CD8-positive, alpha-beta memory T cell (primary cell): ENCODE measurements around the gene ATAD3A. TPM values are rescaled to one million over a fixed set of nuclear protein-coding genes. Genes with fewer than 3 reads are reported as not detected.
A peak's percentile ranks its signal among the peaks of the same experiment; 100 is the strongest.

ENCODE experiments used
- CTCF ChIA-PET: fragments of 350-600 bp; sonication (Branson Sonifier 250); formaldehyde crosslinking; loops from one replicate; lab custom pipeline; 2021; ENCODE audit warnings: antibody characterized with exemption; lab: Charles Lee
- POLR2A ChIA-PET: fragments of 350-600 bp; sonication (Branson Sonifier 250); formaldehyde crosslinking; loops from one replicate; lab custom pipeline; 2021; ENCODE audit warnings: antibody characterized with exemption; lab: Charles Lee
- DNase-seq, 5 donors: peaks; one replicate each; pipeline versions ENCODE4 v3.0.0 to v3.0.0-alpha.2; 2020 to 2022; ENCODE audit warnings: mixed read lengths in 1 of 5
- H3K27ac ChIP-seq: one replicate; pipeline ENCODE4 v1.7.0; 2013; ENCODE audit warnings: low read depth, mild to moderate bottlenecking, low read length, moderate library complexity
- H3K27me3 ChIP-seq: 2 replicates; pipeline ENCODE4 v1.7.0; 2013; ENCODE audit warnings: low read length, mild to moderate bottlenecking; ENCODE audit not compliant: insufficient read depth, poor library complexity, severe bottlenecking
- H3K36me3 ChIP-seq: 2 replicates; pipeline ENCODE4 v1.7.0; 2013; ENCODE audit warnings: mild to moderate bottlenecking, low read length, moderate library complexity; ENCODE audit not compliant: insufficient read depth
- H3K4me1 ChIP-seq: 2 replicates; pipeline ENCODE4 v1.7.0; 2013; ENCODE audit warnings: mild to moderate bottlenecking, low read length, moderate library complexity; ENCODE audit not compliant: insufficient read depth
- H3K4me3 ChIP-seq: 2 replicates; pipeline ENCODE4 v1.7.0; 2013; ENCODE audit warnings: mild to moderate bottlenecking, low read length
- H3K9me3 ChIP-seq: 2 replicates; pipeline ENCODE4 v1.7.0; 2013; ENCODE audit warnings: mild to moderate bottlenecking, low read length
- H3K27ac Mint-ChIP-seq, 8 donors: one replicate each; pipeline ENCODE4 v1.8.0; 2020 to 2021; ENCODE audit warnings: mixed read lengths in 8 of 8, mild to moderate bottlenecking in 6 of 8, inconsistent platforms in 3 of 8, moderate library complexity in 3 of 8
- H3K27me3 Mint-ChIP-seq, 2 donors: one replicate each; pipeline ENCODE4 v1.8.0; 2020 to 2021; ENCODE audit warnings: mixed read lengths in 2 of 2, mild to moderate bottlenecking in 1 of 2, moderate library complexity in 1 of 2
- H3K36me3 Mint-ChIP-seq, 3 donors: one replicate each; pipeline ENCODE4 v1.8.0; 2020 to 2021; ENCODE audit warnings: mixed read lengths in 3 of 3, inconsistent platforms in 1 of 3, mild to moderate bottlenecking in 1 of 3
- H3K4me1 Mint-ChIP-seq, 3 donors: one replicate each; pipeline ENCODE4 v1.8.0; 2020 to 2021; ENCODE audit warnings: mixed read lengths in 3 of 3, inconsistent platforms in 1 of 3, mild to moderate bottlenecking in 1 of 3
- H3K4me3 Mint-ChIP-seq, 7 donors: one replicate each; pipeline ENCODE4 v1.8.0; 2020 to 2021; ENCODE audit warnings: mixed read lengths in 7 of 7, mild to moderate bottlenecking in 6 of 7, moderate library complexity in 4 of 7, inconsistent platforms in 2 of 7
- H3K9me3 Mint-ChIP-seq, 5 donors: one replicate each; pipeline ENCODE4 v1.8.0; 2020 to 2022; ENCODE audit warnings: mixed read lengths in 5 of 5, mild to moderate bottlenecking in 3 of 5, moderate library complexity in 2 of 5, inconsistent platforms in 1 of 5
- polyA plus RNA-seq: library from polyadenylated mRNA; unstranded; fragments of 300-500 nt; fragmentation: Illumina TruSeq; gene quantifications from one replicate; pipeline ENCODE4 v1.2.3, GENCODE V29; 2021
- total RNA-seq, 2 experiments: library from RNA; stranded (reverse); gene quantifications; one replicate each; pipeline ENCODE4 v1.2.3, GENCODE V29; 2021

Gene ATAD3A
- total and polyA plus RNA-seq, 3 experiments from 2014 or later = 16.0 to 98.7 (median 97.4) TPM

DNA sequence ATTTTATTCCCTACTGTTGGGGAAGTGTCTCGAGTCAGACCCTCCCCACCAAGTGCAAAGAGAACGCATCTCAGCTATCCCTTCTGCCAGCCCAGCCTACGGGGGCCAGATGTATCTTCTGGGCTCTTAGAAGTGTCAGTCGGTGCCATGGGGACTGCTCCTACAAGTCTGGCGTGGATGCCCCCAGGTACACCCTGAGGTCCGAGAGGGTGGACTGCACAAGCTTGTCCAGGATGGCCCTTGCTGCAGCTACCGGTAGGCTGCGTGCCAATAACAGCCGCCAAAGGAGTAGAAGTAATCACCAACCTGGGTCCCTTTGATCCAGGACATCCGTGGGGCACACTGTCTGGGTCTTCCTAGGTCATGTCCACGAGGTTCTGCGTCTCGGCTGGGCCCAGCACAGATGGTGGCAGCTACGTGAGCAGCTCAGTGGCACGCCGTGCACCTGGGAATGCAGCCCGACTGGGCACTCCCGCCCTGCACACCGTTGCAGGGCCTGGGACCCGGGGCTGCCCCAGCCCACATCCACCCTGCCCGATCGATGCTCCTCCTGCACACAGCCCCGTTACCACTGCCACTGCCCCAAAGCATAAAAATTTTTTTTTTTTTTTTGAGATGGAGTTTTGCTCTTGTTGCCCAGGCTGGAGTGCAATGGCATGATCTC lies 71.5 kb downstream of the ATAD3A start:
- Histone ChIP-seq H3K9me3 (no peaks in the 10 kb centered on the region), H3K27me3 (no peaks in the 10 kb centered on the region), H3K4me3 (no peak overlapping the region), H3K36me3 (no peaks in the 10 kb centered on the region), H3K27ac (no peak overlapping the region), H3K4me1 (no peaks in the 10 kb centered on the region)
- peaks cover 7 to 36% of the 10 kb centered on the region in 2 donors for H3K27me3 Mint-ChIP-seq
- H3K4me1 Mint-ChIP-seq = no peaks in the 10 kb centered on the region
- no peak overlapping the region for H3K4me3 Mint-ChIP-seq
- no peak for DNase-seq
- ChIA-PET CTCF (interaction anchor here (1.3 kb wide), 1 partner anchor 15 kb away, joined by 3 read pairs; no protein-coding TSS in a partner anchor), POLR2A (interaction anchor here (0.5 kb wide), 1 partner anchor 17 kb away, joined by 3 read pairs; no protein-coding TSS in a partner anchor)
- H3K36me3 Mint-ChIP-seq = no peaks in the 10 kb centered on the region
- H3K9me3 Mint-ChIP-seq = no peaks in the 10 kb centered on the region
- H3K27ac Mint-ChIP-seq = peak overlapping the region in 1 of 8 donors; percentile 61

Other genes with a start within 250 kb of the ATAD3A start
- 10 to 100 TPM; 76.7 to 79.3 TPM for gene UBE2J2, start 238.3 kb upstream of the ATAD3A start, total RNA-seq
- 79.7 TPM for gene UBE2J2, start 238.3 kb upstream of the ATAD3A start, polyA plus RNA-seq
- gene SCNN1D, start 231.7 kb upstream of the ATAD3A start, total RNA-seq = 1 to 10 TPM; 2.9 to 5.0 TPM
- gene SCNN1D, start 231.7 kb upstream of the ATAD3A start, polyA plus RNA-seq = 0.09 TPM
- gene ACAP3, start 204.2 kb upstream of the ATAD3A start, total RNA-seq = 10 to 100 TPM; 36.4 to 38.8 TPM
- gene ACAP3, start 204.2 kb upstream of the ATAD3A start, polyA plus RNA-seq = 6.9 TPM
- 10 to 100 TPM; 32.9 to 34.3 TPM for gene PUSL1, start 203.6 kb upstream of the ATAD3A start, total RNA-seq
- 22.0 TPM for gene PUSL1, start 203.6 kb upstream of the ATAD3A start, polyA plus RNA-seq
- 100 to 1,000 TPM; 117 to 118 TPM for gene INTS11, start 187.5 kb upstream of the ATAD3A start, total RNA-seq
- 70.5 TPM for gene INTS11, start 187.5 kb upstream of the ATAD3A start, polyA plus RNA-seq
- gene CPTP, start 187.4 kb upstream of the ATAD3A start, total RNA-seq = 10 to 100 TPM; 17.6 to 18.3 TPM
- gene CPTP, start 187.4 kb upstream of the ATAD3A start, polyA plus RNA-seq = 23.6 TPM
- gene TAS1R3, start 180.9 kb upstream of the ATAD3A start, total RNA-seq = under 1 TPM; 0.53 to 0.62 TPM
- gene TAS1R3, start 180.9 kb upstream of the ATAD3A start, polyA plus RNA-seq = 0.28 TPM
- gene DVL1, start 162.7 kb upstream of the ATAD3A start, total RNA-seq = 10 to 100 TPM; 39.7 to 41.1 TPM
- 1.6 TPM for gene DVL1, start 162.7 kb upstream of the ATAD3A start, polyA plus RNA-seq
- gene MXRA8, start 153.6 kb upstream of the ATAD3A start, total RNA-seq = under 1 TPM; 0.26 to 0.29 TPM
- 0.61 TPM for gene MXRA8, start 153.6 kb upstream of the ATAD3A start, polyA plus RNA-seq
- gene AURKAIP1, start 137.0 kb upstream of the ATAD3A start, total RNA-seq = 100 to 1,000 TPM; 159 to 169 TPM
- 157 TPM for gene AURKAIP1, start 137.0 kb upstream of the ATAD3A start, polyA plus RNA-seq
- gene CCNL2, start 112.8 kb upstream of the ATAD3A start, total RNA-seq = 100 to 1,000 TPM; 119 to 124 TPM
- gene CCNL2, start 112.8 kb upstream of the ATAD3A start, polyA plus RNA-seq = 29.0 TPM
- gene MRPL20, start 104.9 kb upstream of the ATAD3A start, total RNA-seq = 100 to 1,000 TPM; 206 to 208 TPM
- 198 TPM for gene MRPL20, start 104.9 kb upstream of the ATAD3A start, polyA plus RNA-seq
- gene ANKRD65, start 90.9 kb upstream of the ATAD3A start, total RNA-seq = not detected
- not detected for gene ANKRD65, start 90.9 kb upstream of the ATAD3A start, polyA plus RNA-seq
- gene VWA1, start 76.5 kb upstream of the ATAD3A start, total RNA-seq = under 1 TPM in 1 of 2 experiments, not detected in 1; 0.31 TPM
- not detected for gene VWA1, start 76.5 kb upstream of the ATAD3A start, polyA plus RNA-seq
- gene ATAD3C, start 62.5 kb upstream of the ATAD3A start, total RNA-seq = 1 to 10 TPM in 1 of 2 experiments, under 1 TPM in 1; 0.53 to 1.9 TPM
- 4.3 TPM for gene ATAD3C, start 62.5 kb upstream of the ATAD3A start, polyA plus RNA-seq
- 10 to 100 TPM; 81.6 to 86.6 TPM for gene ATAD3B, start 40.4 kb upstream of the ATAD3A start, total RNA-seq
- gene ATAD3B, start 40.4 kb upstream of the ATAD3A start, polyA plus RNA-seq = 7.9 TPM
- under 1 TPM; 0.33 to 0.59 TPM for gene TMEM240, start 28.5 kb downstream of the ATAD3A start, total RNA-seq
- not detected for gene TMEM240, start 28.5 kb downstream of the ATAD3A start, polyA plus RNA-seq
- gene SSU72, start 62.7 kb downstream of the ATAD3A start, total RNA-seq = 100 to 1,000 TPM; 123 to 128 TPM
- 231 TPM for gene SSU72, start 62.7 kb downstream of the ATAD3A start, polyA plus RNA-seq
- 1 to 10 TPM; 2.9 to 3.1 TPM for gene FNDC10, start 88.0 kb downstream of the ATAD3A start, total RNA-seq
- 1.1 TPM for gene FNDC10, start 88.0 kb downstream of the ATAD3A start, polyA plus RNA-seq
- 10 to 100 TPM; 45.7 to 46.6 TPM for gene MIB2, start 103.3 kb downstream of the ATAD3A start, total RNA-seq
- 40.4 TPM for gene MIB2, start 103.3 kb downstream of the ATAD3A start, polyA plus RNA-seq
- gene MMP23B, start 120.0 kb downstream of the ATAD3A start, total RNA-seq = 1 to 10 TPM; 2.1 to 2.9 TPM
- 3.4 TPM for gene MMP23B, start 120.0 kb downstream of the ATAD3A start, polyA plus RNA-seq
- gene CDK11B, start 146.8 kb downstream of the ATAD3A start, total RNA-seq = 10 to 100 TPM; 42.2 to 45.6 TPM
- 18.3 TPM for gene CDK11B, start 146.8 kb downstream of the ATAD3A start, polyA plus RNA-seq
- 10 to 100 TPM; 29.7 to 29.9 TPM for gene SLC35E2B, start 180.6 kb downstream of the ATAD3A start, total RNA-seq
- gene SLC35E2B, start 180.6 kb downstream of the ATAD3A start, polyA plus RNA-seq = 47.5 TPM
- 10 to 100 TPM; 68.8 to 70.7 TPM for gene CDK11A, start 212.2 kb downstream of the ATAD3A start, total RNA-seq
- gene CDK11A, start 212.2 kb downstream of the ATAD3A start, polyA plus RNA-seq = 18.4 TPM